IPS-15b (cell line): ENCODE data around the gene UNC93B1.
"Not testable (repeated sequence)": the region's sequence is repeated elsewhere in the genome, so short reads cannot be mapped to it uniquely, and the experiment has no call there.

Experiments used
- H3K27me3 ChIP-seq: one replicate; pipeline ENCODE4 v1.6.1; 2013; ENCODE audit warnings: low read length; ENCODE audit not compliant: control insufficient read depth, insufficient read depth
- H3K36me3 ChIP-seq: one replicate; pipeline ENCODE4 v1.6.1; 2013; ENCODE audit warnings: low read length; ENCODE audit not compliant: control insufficient read depth, insufficient read depth
- H3K4me1 ChIP-seq: one replicate; pipeline ENCODE4 v1.6.1; 2013; ENCODE audit warnings: mild to moderate bottlenecking, low read length; ENCODE audit not compliant: control insufficient read depth, insufficient read depth
- H3K4me3 ChIP-seq: one replicate; pipeline ENCODE4 v1.5.1; 2013; ENCODE audit warnings: low read depth, low read length
- H3K9ac ChIP-seq: one replicate; pipeline ENCODE4 v1.6.1; 2013; ENCODE audit warnings: low read depth, mild to moderate bottlenecking, low read length
- H3K9me3 ChIP-seq: one replicate; pipeline ENCODE4 v1.6.1; 2013; ENCODE audit warnings: mild to moderate bottlenecking, low read length; ENCODE audit not compliant: control insufficient read depth, insufficient read depth

Gene UNC93B1

GRCh38 chr11:67983951-67984350, 19.9 kb downstream of the UNC93B1 start:
- H3K4me1 ChIP-seq: no peaks in the 10 kb centered on the region
- no peaks in the 10 kb centered on the region for H3K36me3 ChIP-seq
- no peaks in the 10 kb centered on the region for H3K27me3 ChIP-seq
- no peak overlapping the region for H3K9ac ChIP-seq
- H3K4me3 ChIP-seq: no peak overlapping the region
- H3K9me3 ChIP-seq: no peaks in the 10 kb centered on the region

- H3K36me3 ChIP-seq, H3K4me3 ChIP-seq, H3K4me1 ChIP-seq, H3K27me3 ChIP-seq, H3K9ac ChIP-seq, H3K9me3 ChIP-seq: not testable (repeated sequence)
These were observed 21.5 kb downstream of the UNC93B1 start for GRCh38 chr11:67982255-67982857.

- not testable (repeated sequence) for H3K9me3 ChIP-seq, H3K4me3 ChIP-seq, H3K36me3 ChIP-seq, H3K4me1 ChIP-seq, H3K27me3 ChIP-seq, H3K9ac ChIP-seq
These were observed 22.7 kb downstream of the UNC93B1 start for GRCh38 chr11:67981226-67981625.

- H3K4me1 ChIP-seq, H3K27me3 ChIP-seq, H3K36me3 ChIP-seq, H3K9me3 ChIP-seq, H3K9ac ChIP-seq, H3K4me3 ChIP-seq: not testable (repeated sequence)
These were observed 25.0 kb downstream of the UNC93B1 start for GRCh38 chr11:67978766-67979418.

GRCh38 chr11:67974746-67975145, 29.2 kb downstream of the UNC93B1 start:
- not testable (repeated sequence) for H3K36me3 ChIP-seq, H3K9me3 ChIP-seq, H3K9ac ChIP-seq, H3K4me1 ChIP-seq, H3K4me3 ChIP-seq, H3K27me3 ChIP-seq

- H3K4me3 ChIP-seq, H3K36me3 ChIP-seq, H3K27me3 ChIP-seq, H3K9me3 ChIP-seq, H3K4me1 ChIP-seq, H3K9ac ChIP-seq: not testable (repeated sequence)
These were observed 38.0 kb downstream of the UNC93B1 start for GRCh38 chr11:67965830-67966348.

GRCh38 chr11:67964746-67965145, 39.2 kb downstream of the UNC93B1 start:
- H3K9ac ChIP-seq, H3K4me1 ChIP-seq, H3K4me3 ChIP-seq, H3K36me3 ChIP-seq, H3K9me3 ChIP-seq, H3K27me3 ChIP-seq: not testable (repeated sequence)

GRCh38 chr11:67963879-67964278, 40.0 kb downstream of the UNC93B1 start:
- H3K4me1 ChIP-seq, H3K36me3 ChIP-seq, H3K4me3 ChIP-seq: not testable (repeated sequence)

GRCh38 chr11:67963217-67963616, 40.7 kb downstream of the UNC93B1 start:
- not testable (repeated sequence) for H3K36me3 ChIP-seq, H3K27me3 ChIP-seq, H3K9ac ChIP-seq, H3K4me1 ChIP-seq, H3K9me3 ChIP-seq, H3K4me3 ChIP-seq

More at GRCh38 chr11:67963879-67964278, 40.0 kb downstream of the UNC93B1 start:
- H3K9me3 ChIP-seq, H3K27me3 ChIP-seq, H3K9ac ChIP-seq: not testable (repeated sequence)

- H3K4me1 ChIP-seq, H3K4me3 ChIP-seq: not testable (repeated sequence)
These were observed 47.7 kb downstream of the UNC93B1 start for GRCh38 chr11:67956236-67956635.

GRCh38 chr11:67955461-67956007, 48.4 kb downstream of the UNC93B1 start:
- H3K9me3 ChIP-seq, H3K27me3 ChIP-seq, H3K9ac ChIP-seq, H3K4me1 ChIP-seq, H3K36me3 ChIP-seq: not testable (repeated sequence)
- peak overlapping the region; percentile 35 for H3K4me3 ChIP-seq

More at GRCh38 chr11:67956236-67956635, 47.7 kb downstream of the UNC93B1 start:
- H3K36me3 ChIP-seq, H3K9ac ChIP-seq, H3K9me3 ChIP-seq, H3K27me3 ChIP-seq: not testable (repeated sequence)

GRCh38 chr11:67954971-67955370, 48.9 kb downstream of the UNC93B1 start:
- H3K36me3 ChIP-seq, H3K27me3 ChIP-seq, H3K4me1 ChIP-seq, H3K9ac ChIP-seq, H3K9me3 ChIP-seq: not testable (repeated sequence)
- H3K4me3 ChIP-seq: peak overlapping the region; percentile 39
